A549 (cell line): ENCODE results near the gene GUK1.

Source experiments
- CTCF ChIP-seq: fragments of >200 bp; sonication (Bioruptor Twin); formaldehyde crosslinking; IDR thresholded peaks from 3 replicates; pipeline ENCODE4 v1.5.1; 2016
- JUNB ChIP-seq: fragments of >200 bp; sonication (Bioruptor Twin); formaldehyde crosslinking; IDR thresholded peaks from 2 replicates; pipeline ENCODE4 v1.6.1; 2016
- MAFK ChIP-seq: fragments of 450-650 bp; IDR thresholded peaks from 2 replicates; pipeline ENCODE4 v1.6.1; 2014; ENCODE audit not compliant: partially characterized antibody
- MYC ChIP-seq: IDR thresholded peaks from 2 replicates; pipeline ENCODE4 v1.6.1; 2012; ENCODE audit warnings: mild to moderate bottlenecking, inconsistent platforms, low read length, improper control_type of control experiment, borderline replicate concordance
- POLR2A ChIP-seq: IDR thresholded peaks from 2 replicates; pipeline ENCODE4 v1.6.1; 2012; ENCODE audit warnings: mild to moderate bottlenecking, low read length
- RAD21 ChIP-seq, 2 experiments: fragments of >200 bp in 1 of 2; sonication (Bioruptor Twin) in 1 of 2; formaldehyde crosslinking in 1 of 2; IDR thresholded peaks in 1 of 2; conservative IDR thresholded peaks in 1 of 2; 2 replicates in 1 of 2; 3 replicates in 1 of 2; pipeline ENCODE4 v1.6.1; 2012 to 2018; ENCODE audit warnings: inconsistent platforms in 1 of 2
- USF2 ChIP-seq: fragments of 450-650 bp; IDR thresholded peaks from 2 replicates; pipeline ENCODE4 v1.6.1; 2014; ENCODE audit warnings: antibody characterized with exemption
- TF ChIP-seq, protein P1 (sequence below): fragments of 250-450 bp; sonication (Bioruptor Pico); IDR thresholded peaks from 2 replicates; pipeline ENCODE4 v1.5.0; 2020; ENCODE audit warnings: low read depth, mild to moderate bottlenecking, moderate library complexity
- TF ChIP-seq, protein P2 (sequence below): IDR thresholded peaks from 2 replicates; pipeline ENCODE4 v1.6.1; 2012

DNA sequence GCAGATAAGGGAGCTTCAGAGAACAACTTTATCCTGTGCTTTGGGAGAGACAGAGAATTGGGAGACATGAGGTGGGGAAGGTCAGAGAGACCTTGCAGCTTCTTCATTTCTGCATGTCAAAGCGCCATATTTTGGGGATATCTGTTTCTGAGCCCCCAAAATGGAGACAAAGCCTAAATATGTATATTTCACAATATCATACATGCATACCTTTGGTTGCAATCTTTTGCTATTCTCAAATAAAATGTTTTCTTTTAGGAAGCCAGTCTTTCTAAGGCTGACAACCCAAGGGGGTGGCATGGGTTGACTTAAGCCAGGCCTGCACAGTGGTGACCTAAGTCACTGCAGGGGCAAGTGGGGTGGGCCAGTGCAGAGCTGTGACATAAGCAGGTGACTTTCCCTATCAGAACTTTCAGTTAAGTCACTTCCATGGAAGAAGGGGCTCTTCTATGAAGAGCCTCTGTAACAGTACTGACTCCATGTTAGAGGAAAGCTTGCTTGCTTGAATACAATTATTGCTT, 17.1 kb upstream of the GUK1 start:
- TF ChIP-seq CTCF = no peak
- TF ChIP-seq, protein P1, sequence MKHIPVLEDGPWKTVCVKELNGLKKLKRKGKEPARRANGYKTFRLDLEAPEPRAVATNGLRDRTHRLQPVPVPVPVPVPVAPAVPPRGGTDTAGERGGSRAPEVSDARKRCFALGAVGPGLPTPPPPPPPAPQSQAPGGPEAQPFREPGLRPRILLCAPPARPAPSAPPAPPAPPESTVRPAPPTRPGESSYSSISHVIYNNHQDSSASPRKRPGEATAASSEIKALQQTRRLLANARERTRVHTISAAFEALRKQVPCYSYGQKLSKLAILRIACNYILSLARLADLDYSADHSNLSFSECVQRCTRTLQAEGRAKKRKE (CRISPR knock-in tag) = no peak
- no peak for TF ChIP-seq MYC
- TF ChIP-seq, protein P2, sequence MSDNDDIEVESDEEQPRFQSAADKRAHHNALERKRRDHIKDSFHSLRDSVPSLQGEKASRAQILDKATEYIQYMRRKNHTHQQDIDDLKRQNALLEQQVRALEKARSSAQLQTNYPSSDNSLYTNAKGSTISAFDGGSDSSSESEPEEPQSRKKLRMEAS = no peak
- TF ChIP-seq MAFK = no peak
- TF ChIP-seq POLR2A = no peak
- TF ChIP-seq JUNB = no peak
- no peak for TF ChIP-seq USF2
- TF ChIP-seq RAD21 (conservative IDR thresholded peaks at IDR 0.05 in 1 of 2, IDR thresholded peaks at IDR 0.05 in 1 of 2) = no peak
